GM18508 (cell line): ENCODE measurements around the gene SCARB2.
"Not testable (repeated sequence)": the region's sequence is repeated elsewhere in the genome, so short reads cannot be mapped to it uniquely, and the experiment has no call there.

Experiments used
- ATAC-seq: cut with Tn5 transposase; IDR thresholded peaks from one replicate; pipeline ENCODE4 v1.9.1; 2021; ENCODE audit warnings: moderate number of reproducible peaks; ENCODE audit not compliant: insufficient read depth, unreplicated experiment

The SCARB2 gene

GRCh38 chr4:76213415-76214176 lies at the start of gene SCARB2:
TSS of gene SCARB2 (minus strand) at chr4:76213824. CDS start at chr4:76213543, 281 bp downstream.
- peak; percentile 39 for ATAC-seq

GRCh38 chr4:76260571-76260970 lies 46.9 kb upstream of the SCARB2 start:
- ATAC-seq = no peak

GRCh38 chr4:76257824-76258223 lies 44.2 kb upstream of the SCARB2 start:
- no peak for ATAC-seq

- ATAC-seq = no peak
These were observed 43.3 kb upstream of the SCARB2 start for GRCh38 chr4:76256968-76257367.

GRCh38 chr4:76256032-76256431 lies 42.4 kb upstream of the SCARB2 start:
- ATAC-seq = no peak

GRCh38 chr4:76253511-76253910 lies 39.9 kb upstream of the SCARB2 start:
- no peak for ATAC-seq

- ATAC-seq = no peak
These were observed 38.6 kb upstream of the SCARB2 start for GRCh38 chr4:76252271-76252653.

- no peak for ATAC-seq
These were observed 38.0 kb upstream of the SCARB2 start, which contains the start of gene FAM47E for GRCh38 chr4:76251441-76252270. TSS of gene FAM47E (plus strand) at chr4:76251721. CDS start at chr4:76251747, 26 bp downstream.

- ATAC-seq = no peak
These were observed 37.3 kb upstream of the SCARB2 start for GRCh38 chr4:76250962-76251361.

GRCh38 chr4:76246852-76247251 lies 33.2 kb upstream of the SCARB2 start:
- no peak for ATAC-seq

GRCh38 chr4:76246025-76246424 lies 32.4 kb upstream of the SCARB2 start:
- no peak for ATAC-seq

- ATAC-seq = not testable (repeated sequence)
These were observed 30.3 kb upstream of the SCARB2 start for GRCh38 chr4:76243877-76244276.

GRCh38 chr4:76240236-76240635 lies 26.6 kb upstream of the SCARB2 start:
- no peak for ATAC-seq

- no peak for ATAC-seq
These were observed 25.1 kb upstream of the SCARB2 start for GRCh38 chr4:76238701-76239100.

GRCh38 chr4:76238236-76238635 lies 24.6 kb upstream of the SCARB2 start:
- ATAC-seq = no peak

- ATAC-seq = no peak
These were observed 22.3 kb upstream of the SCARB2 start for GRCh38 chr4:76235915-76236314.

GRCh38 chr4:76235407-76235806 lies 21.8 kb upstream of the SCARB2 start:
- ATAC-seq = no peak

GRCh38 chr4:76234679-76235044 lies 21.0 kb upstream of the SCARB2 start:
- no peak for ATAC-seq

- no peak for ATAC-seq
These were observed 20.5 kb upstream of the SCARB2 start for GRCh38 chr4:76233967-76234678.

GRCh38 chr4:76233529-76233928 lies 19.9 kb upstream of the SCARB2 start:
- ATAC-seq = no peak

GRCh38 chr4:76233083-76233482 lies 19.5 kb upstream of the SCARB2 start:
- ATAC-seq = no peak
